Gastrocnemius medialis (tissue), 4 donors: ENCODE data around the gene PRRT1.

Experiments
- POLR2A ChIP-seq, 2 donors: fragments of 450-650 bp; IDR thresholded peaks; one replicate each; pipeline ENCODE4 v1.6.1; 2017; ENCODE audit warnings: antibody characterized with exemption in 2 of 2, mild to moderate bottlenecking in 2 of 2, moderate library complexity in 2 of 2
- TF ChIP-seq, protein P1 (sequence below), 5 experiments: fragments of 450-650 bp in 3 of 5; fragments of 200-600 bp in 2 of 5; sonication (generic) in 2 of 5; IDR thresholded peaks in 4 of 5; conservative IDR thresholded peaks in 1 of 5; 1 replicate in 4 of 5; 2 replicates in 1 of 5; pipeline ENCODE4 v1.5.1; 2016 to 2019; ENCODE audit warnings: antibody characterized with exemption in 5 of 5, mild to moderate bottlenecking in 3 of 5, moderate library complexity in 3 of 5

DNA sequence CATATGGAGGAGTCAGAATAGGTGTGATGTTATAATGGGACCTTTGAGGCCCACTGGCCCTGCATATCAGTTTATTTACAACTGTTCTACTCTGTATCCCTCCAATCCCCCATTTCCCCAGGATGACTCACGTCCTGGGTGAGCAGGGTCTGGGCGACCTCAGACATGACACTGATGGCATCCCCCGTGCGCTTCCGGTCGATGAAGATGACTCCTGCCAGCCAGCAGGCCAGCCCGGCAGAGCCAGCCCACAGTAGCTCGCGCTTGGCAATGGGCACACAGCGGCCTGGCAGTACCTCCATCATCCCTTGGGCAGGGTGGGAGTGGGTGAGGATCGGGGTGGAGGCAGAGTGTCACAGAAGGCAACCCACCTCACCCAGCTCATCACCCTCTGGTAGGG is 18.6 kb upstream of the PRRT1 start:
- TF ChIP-seq, protein P1, sequence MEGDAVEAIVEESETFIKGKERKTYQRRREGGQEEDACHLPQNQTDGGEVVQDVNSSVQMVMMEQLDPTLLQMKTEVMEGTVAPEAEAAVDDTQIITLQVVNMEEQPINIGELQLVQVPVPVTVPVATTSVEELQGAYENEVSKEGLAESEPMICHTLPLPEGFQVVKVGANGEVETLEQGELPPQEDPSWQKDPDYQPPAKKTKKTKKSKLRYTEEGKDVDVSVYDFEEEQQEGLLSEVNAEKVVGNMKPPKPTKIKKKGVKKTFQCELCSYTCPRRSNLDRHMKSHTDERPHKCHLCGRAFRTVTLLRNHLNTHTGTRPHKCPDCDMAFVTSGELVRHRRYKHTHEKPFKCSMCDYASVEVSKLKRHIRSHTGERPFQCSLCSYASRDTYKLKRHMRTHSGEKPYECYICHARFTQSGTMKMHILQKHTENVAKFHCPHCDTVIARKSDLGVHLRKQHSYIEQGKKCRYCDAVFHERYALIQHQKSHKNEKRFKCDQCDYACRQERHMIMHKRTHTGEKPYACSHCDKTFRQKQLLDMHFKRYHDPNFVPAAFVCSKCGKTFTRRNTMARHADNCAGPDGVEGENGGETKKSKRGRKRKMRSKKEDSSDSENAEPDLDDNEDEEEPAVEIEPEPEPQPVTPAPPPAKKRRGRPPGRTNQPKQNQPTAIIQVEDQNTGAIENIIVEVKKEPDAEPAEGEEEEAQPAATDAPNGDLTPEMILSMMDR (IDR thresholded peaks at IDR 0.05 in 4 of 5, conservative IDR thresholded peaks at IDR 0.05 in 1 of 5) = no peak
- TF ChIP-seq POLR2A (IDR thresholded peaks at IDR 0.05) = no peak
